GM12892 (cell line): ENCODE measurements around the gene FAM107B.

Source experiments
- POLR2A ChIP-seq: IDR thresholded peaks from 2 replicates; pipeline ENCODE4 v1.6.1; 2011; ENCODE audit warnings: low read depth, low read length, control low read depth
- POLR2AphosphoS5 ChIP-seq: IDR thresholded peaks from 2 replicates; pipeline ENCODE4 v1.6.1; 2011; ENCODE audit warnings: low read depth, low read length, control low read depth
- TAF1 ChIP-seq: IDR thresholded peaks from 2 replicates; pipeline ENCODE4 v1.6.1; 2011; ENCODE audit warnings: low read depth, mild to moderate bottlenecking, control low read depth, low read length, borderline replicate concordance

DNA sequence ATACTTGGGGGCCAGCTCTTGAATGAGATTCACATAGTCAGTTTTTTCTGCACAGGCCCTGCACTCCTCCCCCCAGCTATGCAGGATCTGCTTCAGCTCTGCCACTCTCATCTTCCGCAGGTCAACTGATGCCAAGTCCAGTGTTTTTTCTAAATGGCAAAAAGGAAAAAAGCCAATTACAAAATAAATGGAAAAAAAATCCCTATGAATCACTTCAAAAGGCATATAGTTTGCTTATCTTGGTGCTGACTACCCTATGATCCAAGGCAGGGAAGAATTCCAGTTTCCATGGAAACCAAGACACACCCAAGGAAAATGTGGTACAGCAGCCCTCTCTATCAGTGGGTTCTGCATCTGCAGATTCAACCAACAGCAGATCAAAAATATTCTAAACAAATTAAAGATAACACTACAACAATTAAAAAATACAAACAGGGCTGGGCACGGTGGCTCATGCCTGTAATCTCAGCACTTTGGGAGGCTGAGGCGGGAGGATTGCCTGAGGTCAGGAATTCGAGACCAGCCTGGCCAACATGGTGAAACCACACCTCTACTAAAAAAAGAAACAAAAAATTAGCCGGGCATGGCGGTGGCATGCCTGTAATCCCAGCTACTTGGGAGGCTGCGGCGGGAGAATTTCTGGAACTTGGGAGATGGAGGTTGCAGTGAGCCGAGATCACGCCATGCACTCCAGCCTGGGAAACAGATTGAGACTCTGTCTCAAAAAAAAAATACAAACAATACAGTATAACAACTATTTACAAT, 45.5 kb upstream of the FAM107B start:
- TF ChIP-seq POLR2AphosphoS5 (no peak), POLR2A (no peak), TAF1 (no peak)
